GM19397 (cell line): ENCODE measurements around the gene AASS.

Experiments used
- ATAC-seq: cut with Tn5 transposase; IDR thresholded peaks from one replicate; pipeline ENCODE4 v1.9.1; 2021; ENCODE audit warnings: mild to moderate bottlenecking, moderate library complexity; ENCODE audit not compliant: unreplicated experiment

The AASS gene

GRCh38 chr7:122123746-122124145, 20.3 kb downstream of the AASS start:
- no peak for ATAC-seq

DNA sequence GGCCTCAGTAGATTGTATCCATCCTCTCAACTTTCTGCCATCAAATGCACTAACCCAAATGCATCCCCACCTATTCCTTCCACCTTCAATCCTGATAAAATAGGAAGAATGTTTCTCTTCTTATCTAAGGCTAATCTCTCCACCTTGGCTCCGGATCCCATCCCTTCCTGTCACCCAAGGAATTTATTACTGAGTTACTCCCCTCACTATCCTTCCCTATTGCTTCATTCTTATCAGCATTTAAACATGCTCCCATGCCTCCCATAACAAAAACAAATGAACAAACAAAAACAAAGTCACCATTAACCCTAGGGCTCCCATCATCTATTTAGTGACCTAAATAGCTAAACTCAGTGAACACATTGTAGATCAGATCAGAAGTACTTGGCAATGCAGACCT, 25.3 kb downstream of the AASS start:
- no peak for ATAC-seq

GRCh38 chr7:122103064-122103463, 41.0 kb downstream of the AASS start:
- no peak for ATAC-seq

GRCh38 chr7:122100021-122100420, 44.0 kb downstream of the AASS start:
- no peak for ATAC-seq

DNA sequence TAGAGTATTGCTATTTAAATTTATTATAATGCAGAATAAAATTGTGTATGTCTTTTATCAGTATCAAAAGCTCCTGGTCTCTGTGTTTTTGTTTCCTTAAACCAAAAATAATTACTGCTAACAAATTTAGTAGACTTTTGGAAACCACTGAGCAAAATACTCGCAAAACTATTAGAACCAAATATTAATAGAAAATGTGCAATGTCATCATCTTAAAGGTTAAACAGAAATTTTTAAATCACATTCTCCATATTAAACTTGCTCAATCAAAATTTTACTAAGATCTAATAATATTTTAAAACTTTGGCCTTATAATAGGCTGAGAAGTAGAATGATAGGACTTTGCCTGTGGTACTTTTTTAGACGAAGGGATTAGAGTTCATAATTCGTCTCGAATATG, 48.4 kb downstream of the AASS start:
- ATAC-seq = no peak

DNA sequence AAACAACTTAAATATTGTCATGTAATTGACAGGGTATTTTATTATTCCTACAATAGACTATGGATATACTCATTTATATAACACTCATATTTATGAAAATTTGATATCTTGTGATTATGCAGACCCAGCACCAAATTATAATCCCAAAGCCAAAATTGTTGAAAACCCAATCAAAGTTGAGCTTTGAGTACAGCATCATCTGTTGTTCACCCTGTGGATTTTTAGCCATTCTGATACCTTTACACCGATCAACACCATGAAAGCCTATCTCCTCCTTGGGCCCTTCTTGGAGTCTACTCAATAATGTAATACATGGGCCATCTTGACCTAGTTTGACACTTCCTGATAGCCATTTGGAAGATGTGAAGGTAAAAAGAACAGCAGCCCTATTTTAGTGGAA, 49.5 kb downstream of the AASS start:
- no peak for ATAC-seq

DNA sequence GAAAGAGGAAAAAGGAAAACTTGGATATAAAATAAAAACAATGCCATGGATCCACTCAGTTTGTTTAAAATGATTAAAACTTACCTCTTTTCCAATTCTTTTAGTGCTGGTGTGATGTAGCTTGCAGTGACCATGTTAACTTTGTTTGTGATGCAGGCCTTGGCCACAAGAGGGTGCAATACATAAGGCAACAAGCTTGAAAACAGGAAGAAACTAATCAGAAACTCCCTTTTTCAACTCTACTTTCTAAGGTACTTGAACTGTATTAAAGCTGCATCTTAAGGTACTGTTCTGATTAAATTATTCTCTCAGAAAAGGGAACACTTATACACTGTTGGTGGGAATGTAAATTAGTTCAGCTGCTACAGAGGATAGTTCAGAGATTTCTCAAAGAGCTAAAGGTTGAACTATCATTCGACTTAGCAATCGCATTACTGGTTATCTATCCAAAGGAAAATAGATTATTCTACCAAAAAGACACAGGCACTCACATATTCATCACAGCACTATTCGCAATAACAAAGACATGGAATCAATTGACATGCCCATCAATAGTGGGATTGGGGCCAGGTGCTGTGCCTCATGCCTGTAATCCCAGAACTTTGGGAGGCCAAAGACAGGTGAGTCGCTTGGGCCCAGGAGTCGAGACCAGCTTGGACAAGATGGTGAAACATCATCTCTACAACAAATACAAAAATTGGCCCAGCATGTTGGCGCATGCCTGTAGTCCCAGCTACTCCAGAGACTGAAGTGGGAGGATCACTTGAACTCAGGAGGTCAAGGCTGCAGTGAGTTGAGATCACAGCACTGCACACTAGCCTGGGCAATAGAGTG, 50.9 kb downstream of the AASS start:
- peak; percentile 92 for ATAC-seq

- ATAC-seq = no peak
Observed at GRCh38 chr7:122082670-122083069, 61.4 kb downstream of the AASS start.

- no peak for ATAC-seq
Observed at GRCh38 chr7:122082160-122082559, 61.9 kb downstream of the AASS start.

GRCh38 chr7:122073635-122074034, 70.4 kb downstream of the AASS start:
- ATAC-seq = no peak

GRCh38 chr7:122072924-122073599, 71.0 kb downstream of the AASS start:
- ATAC-seq = no peak

DNA sequence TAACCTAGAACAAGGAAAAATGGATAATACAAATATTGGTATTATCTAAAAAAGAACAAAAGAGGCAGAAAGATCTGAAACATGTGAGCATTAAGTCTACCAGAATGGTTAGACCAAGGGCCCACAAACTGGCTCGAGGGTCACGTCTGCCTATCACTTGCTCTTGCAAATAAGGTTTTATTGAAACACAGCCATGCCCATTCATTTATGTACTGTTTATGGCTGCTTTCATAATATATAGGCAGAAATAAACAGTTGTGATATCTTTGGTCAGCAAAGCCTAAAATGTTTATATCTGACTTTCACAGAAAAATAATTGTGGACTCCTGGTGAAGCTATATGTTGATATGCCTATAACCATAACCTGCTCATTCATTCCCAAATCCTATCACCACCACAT, 71.8 kb downstream of the AASS start:
- ATAC-seq = no peak

DNA sequence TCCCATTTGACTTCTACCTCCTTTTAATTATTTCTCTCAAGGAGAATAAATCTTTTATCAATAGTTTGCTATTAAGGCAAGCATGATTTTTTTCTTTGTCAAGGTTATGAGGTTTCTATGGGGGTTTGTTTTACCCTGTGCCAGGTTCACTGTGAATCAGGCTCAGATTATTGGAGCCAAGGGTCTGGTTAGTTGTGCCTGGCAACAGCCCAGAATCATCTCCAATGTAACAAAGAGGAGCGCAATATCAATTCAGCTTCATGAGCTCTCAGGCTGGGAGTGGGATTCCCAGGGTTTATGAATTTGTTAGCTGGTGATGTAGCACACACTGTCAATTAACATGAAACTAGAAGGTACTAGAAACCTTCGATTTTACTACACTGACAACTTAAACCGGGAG, 73.2 kb downstream of the AASS start:
- ATAC-seq = no peak

GRCh38 chr7:122070062-122070461, 74.0 kb downstream of the AASS start:
- no peak for ATAC-seq

- no peak for ATAC-seq
Observed at GRCh38 chr7:122068999-122069398, 75.0 kb downstream of the AASS start.

GRCh38 chr7:122068046-122068445, 76.0 kb downstream of the AASS start:
- ATAC-seq = no peak

DNA sequence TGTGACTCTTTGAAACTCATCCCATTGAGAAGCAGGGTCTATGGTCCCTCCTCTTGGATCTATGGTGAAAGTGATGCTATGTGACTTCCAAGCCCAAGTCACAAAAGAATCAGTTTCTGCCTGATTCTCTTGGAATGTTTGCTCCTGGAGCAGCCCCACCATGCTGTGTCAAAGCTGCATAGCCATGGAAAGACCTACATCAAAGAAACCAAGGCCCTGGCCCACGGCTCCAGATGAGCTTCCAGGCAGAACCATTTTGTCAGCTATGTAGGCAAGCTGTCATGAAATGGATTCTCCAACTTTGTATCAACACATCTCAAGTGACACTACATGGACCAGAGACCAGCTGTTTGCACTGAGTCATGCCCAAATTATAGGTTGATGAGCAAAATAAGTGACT, 77.0 kb downstream of the AASS start:
- ATAC-seq = no peak

DNA sequence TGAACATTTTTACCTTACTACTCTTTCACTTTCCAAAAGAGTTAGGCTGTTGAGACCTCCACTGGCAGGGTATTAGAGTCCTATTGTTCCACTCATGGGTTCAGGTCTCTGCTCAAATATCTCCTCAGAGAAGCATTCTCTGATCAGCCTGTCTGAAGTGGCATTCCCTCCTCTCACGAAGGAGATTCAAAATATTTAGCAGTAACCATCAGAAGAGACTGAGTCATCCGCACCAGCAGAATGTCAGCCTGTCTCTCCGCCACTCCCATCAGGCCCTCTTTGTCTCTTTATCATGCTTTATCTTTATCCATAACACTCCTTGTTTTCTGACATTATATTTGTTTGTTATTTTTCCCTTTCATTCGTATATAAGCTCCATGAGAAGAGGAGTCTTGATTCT, 79.1 kb downstream of the AASS start:
- ATAC-seq = no peak

DNA sequence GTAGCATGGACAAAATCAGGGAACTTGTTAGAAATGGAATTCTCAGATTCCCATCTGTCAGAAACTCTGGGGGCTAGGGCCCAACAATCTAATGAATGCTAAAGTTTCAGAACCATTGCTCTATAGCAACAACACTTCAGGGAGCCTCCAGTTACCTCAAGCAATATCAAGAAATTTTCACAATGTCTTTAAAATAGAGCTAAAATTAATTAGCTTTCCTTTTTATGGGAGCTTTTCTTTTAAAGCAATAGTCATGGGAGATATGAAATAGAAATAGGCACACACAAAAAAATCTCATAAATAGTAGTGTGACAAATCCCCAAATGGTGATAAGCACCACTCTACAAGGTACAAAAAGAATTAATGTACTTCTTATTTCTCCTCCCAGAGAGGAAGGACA, 80.9 kb downstream of the AASS start:
- ATAC-seq = no peak

GRCh38 chr7:122059542-122059941, 84.5 kb downstream of the AASS start:
- no peak for ATAC-seq

- ATAC-seq = no peak
Observed at GRCh38 chr7:122056977-122057376, 87.1 kb downstream of the AASS start.

DNA sequence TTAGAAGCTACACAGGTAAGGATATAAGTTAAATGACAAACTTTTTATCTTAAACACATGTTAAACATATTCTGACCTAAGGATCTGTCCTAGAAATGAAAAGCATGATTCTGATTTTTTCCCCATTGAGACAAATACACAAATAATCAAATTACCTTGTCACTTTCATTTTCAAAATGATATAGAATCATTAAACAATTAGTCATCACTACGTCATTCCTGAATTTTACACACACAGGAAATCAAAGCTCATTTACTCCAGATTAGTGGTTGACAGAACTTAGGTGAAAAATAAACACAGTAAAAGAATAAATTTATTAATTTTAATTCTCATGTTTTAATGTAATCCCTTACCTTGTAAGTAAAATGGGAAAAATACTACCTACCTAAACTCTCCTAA, 89.0 kb downstream of the AASS start:
- no peak for ATAC-seq

DNA sequence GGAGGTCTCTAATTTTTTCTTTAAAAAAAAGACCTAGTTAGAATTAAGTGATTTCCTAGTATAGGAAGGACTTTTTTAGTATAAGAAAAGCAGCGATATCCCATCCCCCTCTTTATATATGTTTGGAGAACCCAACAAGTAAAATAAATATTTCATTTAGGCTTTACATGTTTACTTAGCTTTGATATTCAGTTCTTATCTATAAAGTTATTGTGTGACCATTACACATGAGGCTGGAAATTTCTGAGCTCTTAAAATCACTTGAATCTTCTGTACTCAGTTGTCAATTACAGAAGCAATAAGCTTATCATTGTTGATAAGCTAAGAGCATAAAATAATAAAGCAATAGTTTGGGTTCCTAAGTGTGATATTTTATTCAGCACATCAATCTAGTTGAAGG, 89.7 kb downstream of the AASS start:
- no peak for ATAC-seq
